CD4-positive, alpha-beta T cell treated with Interleukin-2 at 100 ng/mL for 4 hours (primary cell): ENCODE results near the gene PGAM5.

Source experiments
- DNase-seq: peaks from one replicate; pipeline ENCODE4 v3.0.0-alpha.2; 2020; ENCODE audit warnings: low spot score

Gene PGAM5

GRCh38 chr12:132710405-132711079, at the start of gene PGAM5:
PGAM5 (plus strand) TSS chr12:132710842; CDS start chr12:132710877, 35 bp downstream.
- peak; percentile 92 for DNase-seq

- no peak for DNase-seq
Observed at GRCh38 chr12:132660996-132661395, 49.6 kb upstream of the PGAM5 start.

- no peak for DNase-seq
Observed at GRCh38 chr12:132661972-132662371, 48.7 kb upstream of the PGAM5 start.

- no peak for DNase-seq
Observed at GRCh38 chr12:132662901-132663755, 47.5 kb upstream of the PGAM5 start.

- no peak for DNase-seq
Observed at GRCh38 chr12:132664206-132665148, 46.2 kb upstream of the PGAM5 start.

- DNase-seq, result no peak
Observed at GRCh38 chr12:132665149-132665491, 45.5 kb upstream of the PGAM5 start.

DNA sequence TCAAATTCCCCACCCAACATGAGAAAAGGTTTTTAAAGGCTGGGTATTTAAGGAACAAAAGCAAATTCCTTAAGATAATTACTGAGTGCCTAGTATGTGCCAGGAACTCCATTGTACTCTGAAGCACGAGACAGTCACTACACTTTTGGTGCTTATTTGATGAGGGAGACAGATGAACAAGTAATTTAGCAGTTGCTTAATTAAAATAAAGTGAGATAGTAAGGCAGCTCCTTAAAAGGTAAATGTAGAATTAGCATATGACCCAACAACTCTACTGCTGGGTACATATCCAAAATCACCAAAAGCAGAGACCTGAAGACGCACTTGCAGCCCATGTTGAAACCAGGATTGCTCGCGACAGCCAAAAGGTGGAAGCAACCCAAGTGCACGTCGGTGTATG, 44.8 kb upstream of the PGAM5 start:
- no peak for DNase-seq

GRCh38 chr12:132668191-132669088, 42.2 kb upstream of the PGAM5 start:
- no peak for DNase-seq

DNA sequence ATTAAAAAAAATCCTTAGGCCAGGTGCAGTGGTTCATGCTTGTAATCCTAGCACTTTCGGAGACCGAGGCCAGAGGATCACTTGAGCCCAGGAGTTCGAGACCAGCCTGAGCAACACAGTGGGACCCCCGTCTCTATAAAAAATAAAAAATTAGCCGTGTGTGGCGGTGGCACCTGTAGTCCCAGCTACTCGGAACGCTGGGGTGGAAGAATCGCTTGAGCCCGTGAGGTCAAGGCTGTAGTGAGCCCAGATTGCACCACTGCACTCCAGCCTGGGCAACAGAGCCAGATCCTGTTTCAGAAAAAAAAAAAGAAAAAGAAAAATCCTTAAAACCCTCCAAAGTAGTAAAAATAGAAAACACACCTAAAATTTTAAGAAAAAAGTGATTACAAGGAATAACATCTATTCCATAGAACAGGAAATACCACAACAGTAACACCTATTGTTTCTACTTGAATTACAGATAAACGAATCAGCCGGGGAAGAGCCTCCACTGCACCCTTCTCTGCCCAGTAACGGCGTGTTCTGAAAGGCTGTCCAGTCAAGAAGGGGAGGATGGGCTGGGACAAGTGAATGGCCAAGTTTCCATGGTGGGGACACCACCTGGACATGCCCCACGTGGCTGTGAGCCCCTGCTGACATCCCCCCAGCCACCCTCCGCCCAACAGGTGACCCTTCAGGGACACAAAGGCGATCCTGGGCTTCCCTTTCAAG, 41.3 kb upstream of the PGAM5 start:
- no peak for DNase-seq

GRCh38 chr12:132672116-132672515, 38.5 kb upstream of the PGAM5 start:
- no peak for DNase-seq

DNA sequence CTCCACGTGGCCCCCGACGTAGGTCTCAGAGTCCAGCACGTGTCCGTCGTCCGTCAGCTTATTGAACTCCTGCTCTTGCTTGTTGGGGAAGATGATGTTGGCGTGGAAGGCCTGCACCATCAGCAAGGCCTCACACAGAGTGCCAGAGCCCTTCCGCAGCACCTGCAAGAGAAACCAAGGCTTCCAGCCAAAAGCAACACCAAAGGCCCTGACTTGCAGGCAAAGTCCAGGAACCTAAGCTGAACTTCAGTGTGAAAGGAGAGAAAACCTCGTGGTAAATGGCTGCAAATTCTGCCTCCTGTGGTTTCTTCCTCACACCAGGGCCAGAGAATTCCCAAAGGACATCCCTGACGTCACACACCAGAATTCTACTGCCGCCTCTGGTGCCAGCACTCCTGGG, 38.0 kb upstream of the PGAM5 start:
- DNase-seq, result no peak

DNA sequence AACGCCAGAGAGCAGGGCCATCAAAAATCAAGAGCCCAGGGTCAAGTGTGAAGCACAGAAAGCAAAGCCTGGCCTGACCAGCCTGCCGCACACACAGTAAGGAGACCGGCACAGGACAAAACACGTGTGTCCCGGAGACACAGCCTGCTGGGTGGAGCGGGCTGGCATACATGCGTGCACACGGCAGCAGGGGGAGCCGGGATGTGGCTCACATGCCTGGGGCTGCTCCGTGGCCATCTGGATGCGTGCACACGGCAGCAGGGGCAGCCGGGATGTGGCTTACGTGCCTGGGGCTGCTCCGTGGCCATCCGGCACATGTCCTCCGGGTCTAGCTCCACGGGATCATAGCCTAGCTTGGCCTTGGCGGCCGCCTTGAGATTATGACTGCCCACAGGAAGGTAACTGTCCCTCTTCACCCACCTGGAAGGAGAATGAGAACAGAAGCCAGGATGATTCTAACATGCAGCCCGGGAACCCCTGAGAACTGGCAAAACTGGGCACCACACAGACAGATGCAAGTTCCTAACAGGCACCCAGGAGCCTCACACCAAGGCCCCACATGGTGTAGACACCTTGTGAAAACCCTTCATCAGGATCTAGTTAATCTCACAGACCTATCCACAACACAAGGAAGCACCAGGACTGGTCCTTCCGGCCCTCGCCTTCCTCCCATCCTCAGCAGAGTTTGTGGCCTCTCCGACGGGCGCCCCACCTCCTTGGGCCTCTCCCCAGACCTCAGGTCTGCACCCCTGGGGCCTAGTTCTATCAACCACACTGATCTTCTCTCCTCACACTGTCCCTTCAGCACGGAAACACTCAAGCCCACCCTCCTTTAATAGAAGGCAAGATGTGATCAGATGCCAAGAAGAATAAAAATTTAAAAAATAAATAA, 37.1 kb upstream of the PGAM5 start:
- no peak for DNase-seq

- DNase-seq, result no peak
Observed at GRCh38 chr12:132674561-132674960, 36.1 kb upstream of the PGAM5 start.

GRCh38 chr12:132675757-132676432, 34.7 kb upstream of the PGAM5 start:
- no peak for DNase-seq

DNA sequence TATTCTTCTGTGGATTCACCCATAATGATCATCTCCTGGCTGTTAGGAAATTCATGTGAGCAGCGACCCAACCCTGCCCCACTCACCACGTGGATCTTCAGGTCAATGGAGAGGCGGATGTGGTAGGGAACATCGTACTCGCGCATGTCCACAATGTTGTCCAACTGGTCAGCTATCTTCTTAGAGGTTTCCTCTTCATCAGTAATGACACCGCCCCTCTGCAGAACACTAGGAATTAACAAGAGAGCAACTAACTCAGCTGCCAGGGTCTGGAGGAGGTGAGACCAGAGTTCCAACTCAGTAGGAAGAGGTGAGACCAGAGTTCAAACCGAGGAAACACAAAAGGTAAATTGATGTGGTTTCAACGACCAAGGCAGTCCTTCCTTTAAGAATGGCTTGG, 33.1 kb upstream of the PGAM5 start:
- DNase-seq, result no peak

- no peak for DNase-seq
Observed at GRCh38 chr12:132685400-132685799, 25.2 kb upstream of the PGAM5 start.

- DNase-seq, result no peak
Observed at GRCh38 chr12:132686825-132687210, 23.8 kb upstream of the PGAM5 start.

DNA sequence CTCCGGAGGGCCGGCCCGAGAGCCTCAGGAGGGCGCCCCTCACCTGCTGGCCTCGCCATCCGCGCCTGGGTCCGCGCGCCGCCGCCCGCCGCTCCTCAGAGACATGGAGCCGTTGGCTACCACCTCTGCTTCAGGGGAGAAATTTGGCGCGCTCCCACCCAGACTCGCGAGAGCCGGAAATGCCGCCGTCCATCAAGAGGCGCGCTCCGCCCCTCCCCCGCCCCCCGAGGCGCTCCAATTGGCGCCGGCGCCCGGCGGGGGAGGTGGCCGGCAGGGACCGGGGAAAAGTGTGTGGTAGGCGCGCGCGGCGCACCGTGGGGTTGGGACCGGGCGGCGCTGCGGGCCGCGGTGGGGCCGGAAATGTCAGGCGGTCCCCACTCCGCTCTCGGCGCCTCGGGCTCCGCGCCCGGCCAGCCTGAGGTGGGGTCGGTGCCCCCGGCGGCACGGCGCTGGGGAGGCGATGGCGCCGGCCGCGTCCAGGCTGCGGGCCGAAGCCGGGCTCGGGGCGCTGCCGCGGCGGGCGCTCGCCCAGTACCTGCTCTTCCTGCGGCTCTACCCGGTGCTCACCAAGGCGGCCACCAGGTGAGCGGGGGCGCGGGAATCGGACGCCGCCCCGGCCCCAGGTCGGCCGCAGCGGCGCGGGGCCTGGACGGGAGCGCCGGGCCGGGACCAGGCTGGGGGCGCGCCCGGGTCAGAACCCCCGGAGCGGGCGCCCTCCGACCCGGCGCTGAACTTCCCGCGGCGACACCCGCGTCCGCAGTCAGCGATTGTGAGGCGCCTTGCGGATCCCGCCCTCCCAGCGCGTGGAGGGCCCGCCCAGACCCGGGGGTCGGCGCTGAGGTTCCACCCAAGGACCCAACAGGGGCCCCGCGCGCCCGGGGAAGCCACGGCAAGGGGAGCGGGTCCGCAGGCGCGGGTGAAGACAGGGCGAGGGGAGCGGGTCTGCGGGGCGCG, 23.2 kb upstream of the PGAM5 start, which contains the start of the genes POLE and PXMP2:
TSS of gene POLE (minus strand) at position 132 of the 954 bp plus-strand sequence. CDS start at position 105, 27 bp downstream.
TSS of gene PXMP2 (plus strand) at position 377 of the 954 bp plus-strand sequence. CDS start at position 461, 84 bp downstream.
- DNase-seq, result peak; percentile 94
